ENCODE measurements around the gene CCDC89.

DNA sequence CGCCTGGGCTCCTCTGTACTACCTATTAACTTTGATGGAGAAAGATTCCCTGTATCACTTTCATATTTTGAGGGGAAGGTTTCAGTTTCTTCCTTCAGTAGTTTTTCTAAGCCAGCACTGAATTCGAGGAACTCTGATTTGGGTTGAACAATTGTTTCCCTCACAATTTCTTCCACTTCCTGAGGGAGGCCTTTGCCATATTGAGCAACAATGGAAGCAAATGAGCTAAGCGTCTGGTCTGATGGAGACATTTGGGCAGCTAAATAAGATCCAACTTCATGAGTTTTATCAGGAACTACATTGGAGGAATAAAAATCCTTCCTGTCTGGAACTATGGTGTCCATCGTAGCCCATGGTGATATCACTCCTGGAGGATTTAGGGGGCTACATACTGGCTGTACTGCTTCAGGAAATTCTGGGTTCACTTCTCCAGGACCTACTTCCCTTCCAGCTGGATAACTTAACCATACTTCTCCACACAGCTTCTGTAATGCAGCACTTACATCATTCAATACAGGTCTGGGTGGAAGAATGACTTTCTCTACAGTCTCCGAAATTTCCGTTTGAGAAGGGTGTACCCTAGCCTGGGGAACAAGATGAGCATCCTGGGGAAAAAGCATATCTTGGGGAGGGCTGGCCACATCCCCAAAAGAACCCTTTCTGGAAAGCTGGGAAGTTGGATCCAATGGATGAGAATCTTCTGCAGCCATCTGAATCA, 38.9 kb upstream of the CCDC89 start:
- TF ChIP-seq, protein P1, sequence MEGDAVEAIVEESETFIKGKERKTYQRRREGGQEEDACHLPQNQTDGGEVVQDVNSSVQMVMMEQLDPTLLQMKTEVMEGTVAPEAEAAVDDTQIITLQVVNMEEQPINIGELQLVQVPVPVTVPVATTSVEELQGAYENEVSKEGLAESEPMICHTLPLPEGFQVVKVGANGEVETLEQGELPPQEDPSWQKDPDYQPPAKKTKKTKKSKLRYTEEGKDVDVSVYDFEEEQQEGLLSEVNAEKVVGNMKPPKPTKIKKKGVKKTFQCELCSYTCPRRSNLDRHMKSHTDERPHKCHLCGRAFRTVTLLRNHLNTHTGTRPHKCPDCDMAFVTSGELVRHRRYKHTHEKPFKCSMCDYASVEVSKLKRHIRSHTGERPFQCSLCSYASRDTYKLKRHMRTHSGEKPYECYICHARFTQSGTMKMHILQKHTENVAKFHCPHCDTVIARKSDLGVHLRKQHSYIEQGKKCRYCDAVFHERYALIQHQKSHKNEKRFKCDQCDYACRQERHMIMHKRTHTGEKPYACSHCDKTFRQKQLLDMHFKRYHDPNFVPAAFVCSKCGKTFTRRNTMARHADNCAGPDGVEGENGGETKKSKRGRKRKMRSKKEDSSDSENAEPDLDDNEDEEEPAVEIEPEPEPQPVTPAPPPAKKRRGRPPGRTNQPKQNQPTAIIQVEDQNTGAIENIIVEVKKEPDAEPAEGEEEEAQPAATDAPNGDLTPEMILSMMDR (IDR thresholded peaks at IDR 0.05): no peak
- no peak for TF ChIP-seq POLR2A (IDR thresholded peaks at IDR 0.05)

All from uterus (tissue), 2 donors.